ENCODE data around the gene COQ10A. TPM values are rescaled to one million over a fixed set of nuclear protein-coding genes. Genes with fewer than 3 reads are reported as not detected.

Gene COQ10A
- total and polyA plus RNA-seq, 2 of the 8 experiments (the other 6 are each of a cell fraction or from before 2014, with no cell fraction given) = 21.8 to 42.9 TPM

DNA sequence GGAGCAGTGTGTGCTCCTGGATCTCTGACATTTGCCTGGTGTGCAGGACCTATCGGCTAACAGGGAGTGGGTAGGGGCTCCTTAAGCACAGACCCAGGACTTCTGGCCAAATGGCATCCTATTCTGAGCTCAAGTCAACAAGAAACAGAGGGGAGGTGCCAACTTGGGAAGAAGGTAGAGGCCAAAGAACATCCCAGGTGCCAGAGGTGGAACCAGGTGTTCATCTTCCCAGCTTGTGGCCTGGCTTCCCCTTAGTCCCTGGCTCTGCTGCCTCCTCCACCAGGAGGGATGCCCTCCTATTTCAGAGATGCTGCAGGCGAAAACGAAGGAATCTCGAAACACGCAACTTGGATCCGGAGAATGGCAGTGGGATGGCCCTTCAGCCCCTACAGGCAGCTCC is 30.7 kb upstream of the COQ10A start:
- H3K27me3 ChIP-seq (replicated peaks in 1 of 4; ENCODE audit: control insufficient read depth in 3 of 4, extremely low read depth in 1 of 4, insufficient read depth in 3 of 4, low read length in 3 of 4) = 0 out of 7 replicates have a peak, but pooled peaks cover 0 to 2% (median 0%) of the 10 kb centered on the region in 4 experiments
- no peaks in the 10 kb centered on the region for H3K23me2 ChIP-seq (ENCODE audit: low read depth, low read length)
- no peak overlapping the region for H2BK15ac ChIP-seq (ENCODE audit: low read length)
- no peak overlapping the region for H3K4me3 ChIP-seq (ENCODE audit: extremely low read depth in 1 of 4, insufficient read depth in 2 of 4, low read depth in 3 of 4, low read length in 4 of 4)
- H2BK120ac ChIP-seq (replicated peaks; ENCODE audit: low read depth, low read length) = no peak overlapping the region
- H3K4me2 ChIP-seq (ENCODE audit: insufficient read depth in 1 of 2, low read depth in 2 of 2, low read length in 2 of 2) = no peak overlapping the region
- no peak overlapping the region for H4K5ac ChIP-seq (ENCODE audit: insufficient read length, low read depth, low read length)
- peaks cover 0 to 3% of the 10 kb centered on the region in 2 experiments for H4K20me1 ChIP-seq (replicated peaks in 1 of 2; ENCODE audit: control insufficient read depth in 1 of 2, insufficient read depth in 2 of 2, low read length in 2 of 2)
- H3K79me1 ChIP-seq (ENCODE audit: low read depth, low read length) = no peaks in the 10 kb centered on the region
- no peak overlapping the region for H4K91ac ChIP-seq (replicated peaks; ENCODE audit: insufficient read length, low read length)
- FAIRE-seq (no peak), DNase-seq (ENCODE audit: low read depth in 1 of 2, low spot score in 2 of 2) (no peak)
- peaks cover 0 to 4% (median 2%) of the 10 kb centered on the region in 4 experiments; a peak in 4 of 7 replicates for H3K4me1 ChIP-seq (replicated peaks in 1 of 4; ENCODE audit: control insufficient read depth in 3 of 4, insufficient read depth in 4 of 4, low read length in 3 of 4)
- H2AK5ac ChIP-seq (ENCODE audit: low read depth, low read length) = no peak overlapping the region
- no peak for TF ChIP-seq NANOG (IDR thresholded peaks at IDR 0.05; ENCODE audit: insufficient read depth, low read depth, low read length, poor library complexity, severe bottlenecking)
- no peak for TF ChIP-seq CTBP2 (IDR thresholded peaks at IDR 0.05; ENCODE audit: borderline replicate concordance, insufficient read depth, insufficient read length, low read length)
- TF ChIP-seq POU5F1 (IDR thresholded peaks at IDR 0.05; ENCODE audit: low read depth, low read length) = no peak
- no peak for TF ChIP-seq MAFK (IDR thresholded peaks at IDR 0.05; ENCODE audit: low read depth, low read length)
- TF ChIP-seq, protein P1, sequence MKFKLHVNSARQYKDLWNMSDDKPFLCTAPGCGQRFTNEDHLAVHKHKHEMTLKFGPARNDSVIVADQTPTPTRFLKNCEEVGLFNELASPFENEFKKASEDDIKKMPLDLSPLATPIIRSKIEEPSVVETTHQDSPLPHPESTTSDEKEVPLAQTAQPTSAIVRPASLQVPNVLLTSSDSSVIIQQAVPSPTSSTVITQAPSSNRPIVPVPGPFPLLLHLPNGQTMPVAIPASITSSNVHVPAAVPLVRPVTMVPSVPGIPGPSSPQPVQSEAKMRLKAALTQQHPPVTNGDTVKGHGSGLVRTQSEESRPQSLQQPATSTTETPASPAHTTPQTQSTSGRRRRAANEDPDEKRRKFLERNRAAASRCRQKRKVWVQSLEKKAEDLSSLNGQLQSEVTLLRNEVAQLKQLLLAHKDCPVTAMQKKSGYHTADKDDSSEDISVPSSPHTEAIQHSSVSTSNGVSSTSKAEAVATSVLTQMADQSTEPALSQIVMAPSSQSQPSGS (IDR thresholded peaks at IDR 0.05; ENCODE audit: low read length) = no peak
- TF ChIP-seq RXRA (IDR thresholded peaks at IDR 0.05; ENCODE audit: insufficient read depth, low read depth, low read length) = no peak
- TF ChIP-seq EGR1 (IDR thresholded peaks at IDR 0.05; ENCODE audit: borderline replicate concordance, low read depth, low read length) = no peak
- TF ChIP-seq EZH2 (IDR thresholded peaks at IDR 0.05; ENCODE audit: low read depth, low read length, severe bottlenecking) = no peak
- no peak for TF ChIP-seq POLR2A (IDR thresholded peaks at IDR 0.05; ENCODE audit: control extremely low read depth in 1 of 2, low read depth in 2 of 2, low read length in 2 of 2)
- no peak overlapping the region for H3K14ac ChIP-seq (ENCODE audit: insufficient read length)
- WGBS, 2 experiments (ENCODE audit: extremely low coverage in 1 of 2, insufficient coverage in 1 of 2, insufficient read length in 1 of 2, insufficient replicate concordance in 2 of 2, low coverage in 1 of 2, low lambda C conversion rate in 2 of 2, missing lambda C conversion rate in 1 of 2) = 96% methylated on average over 6 of the region's 6 CpGs; no CpG with 5 or more reads in 1 of the 2 experiments
- H2BK5ac ChIP-seq (ENCODE audit: low read depth, low read length) = no peak overlapping the region
- peaks cover 0 to 4% (median 2%) of the 10 kb centered on the region in 4 experiments; a peak in 2 of 8 replicates for H3K36me3 ChIP-seq (ENCODE audit: control insufficient read depth in 2 of 4, insufficient read depth in 4 of 4, low read length in 3 of 4)
- H3K9me3 ChIP-seq (ENCODE audit: insufficient read depth in 2 of 2, low read depth in 1 of 2, low read length in 1 of 2) = no peaks in the 10 kb centered on the region
- POLR2A ChIA-PET (ENCODE audit: partially characterized antibody) = interaction anchor here (1.0 to 8.6 kb wide), 14 partner anchors 8 to 157 kb away, joined by 3 to 65 read pairs (median 6); partner anchors contain the start of genes ANKRD52, COQ10A, ERBB3 and ESYT1
- CTCF ChIA-PET (ENCODE audit: partially characterized antibody) = interaction anchor here (0.9 to 3.1 kb wide), 9 partner anchors 9 to 46 kb away, joined by 3 to 22 read pairs (median 4); partner anchors contain the start of genes ANKRD52 and RNF41
- H3K23ac ChIP-seq (ENCODE audit: insufficient read length) = no peak overlapping the region
- H2BK20ac ChIP-seq (ENCODE audit: low read length) = no peak overlapping the region
- H2AFZ ChIP-seq (ENCODE audit: low read length) = no peak overlapping the region
- no peak overlapping the region for H3K56ac ChIP-seq (replicated peaks; ENCODE audit: insufficient read length, low read depth, low read length)
- H2BK12ac ChIP-seq (ENCODE audit: low read depth, low read length) = no peak overlapping the region
- H3K18ac ChIP-seq (ENCODE audit: extremely low read depth, low read length) = no peak overlapping the region
- no peak overlapping the region for H4K8ac ChIP-seq (ENCODE audit: extremely low read depth, insufficient read depth, low read length)
- H3K27ac ChIP-seq (ENCODE audit: low read depth, low read length) = no peak overlapping the region
- H3K9ac ChIP-seq (replicated peaks in 1 of 4; ENCODE audit: extremely low read depth in 1 of 4, low read depth in 3 of 4, low read length in 3 of 4) = no peak overlapping the region
- H3K4ac ChIP-seq (replicated peaks; ENCODE audit: insufficient read length, low read depth, low read length) = no peak overlapping the region
- no peaks in the 10 kb centered on the region for H3K79me2 ChIP-seq (ENCODE audit: control insufficient read depth in 1 of 2, insufficient read depth in 2 of 2, low read length in 2 of 2)
